H9 (cell line): ENCODE measurements around the gene TSPYL1. TPM values are rescaled to one million over a fixed set of nuclear protein-coding genes. Genes with fewer than 3 reads are reported as not detected.
"Not testable (repeated sequence)": the region's sequence is repeated elsewhere in the genome, so short reads cannot be mapped to it uniquely, and the experiment has no call there.

Source experiments
- DNase-seq: peaks from one replicate; pipeline ENCODE4 v3.0.0-alpha.2; 2017
- H2AFZ ChIP-seq: one replicate; pipeline ENCODE4 v1.6.1; 2013; ENCODE audit warnings: mild to moderate bottlenecking, low read length, control low read depth, moderate library complexity
- H2AK5ac ChIP-seq: 2 replicates; pipeline ENCODE4 v1.6.1; 2013; ENCODE audit warnings: low read length, control low read depth, mixed read lengths; ENCODE audit not compliant: insufficient read length
- H2BK120ac ChIP-seq: one replicate; pipeline ENCODE4 v1.6.1; 2013; ENCODE audit warnings: low read depth, mild to moderate bottlenecking, low read length, control low read depth, inconsistent platforms; ENCODE audit not compliant: poor library complexity, severe bottlenecking
- H2BK12ac ChIP-seq: 2 replicates; pipeline ENCODE4 v1.6.1; 2013; ENCODE audit warnings: low read length, control low read depth, mixed read lengths, low read depth; ENCODE audit not compliant: insufficient read length
- H2BK15ac ChIP-seq: 2 replicates; pipeline ENCODE4 v1.6.1; 2013; ENCODE audit warnings: low read depth, low read length, control low read depth
- H2BK20ac ChIP-seq: one replicate; pipeline ENCODE4 v1.6.1; 2013; ENCODE audit warnings: low read depth, mild to moderate bottlenecking, low read length, control low read depth, inconsistent platforms; ENCODE audit not compliant: poor library complexity, severe bottlenecking
- H2BK5ac ChIP-seq: 2 replicates; pipeline ENCODE4 v1.6.1; 2013; ENCODE audit warnings: low read length, control low read depth, mixed read lengths; ENCODE audit not compliant: insufficient read length
- H3K14ac ChIP-seq: 2 replicates; pipeline ENCODE4 v1.6.1; 2013; ENCODE audit warnings: low read length, control low read depth; ENCODE audit not compliant: insufficient read depth
- H3K18ac ChIP-seq: 2 replicates; pipeline ENCODE4 v1.6.1; 2013; ENCODE audit warnings: low read depth, mild to moderate bottlenecking, mixed read lengths, low read length, control low read depth; ENCODE audit not compliant: insufficient read length
- H3K23ac ChIP-seq: 2 replicates; pipeline ENCODE4 v1.6.1; 2013; ENCODE audit warnings: low read length, control low read depth, mixed read lengths, low read depth; ENCODE audit not compliant: insufficient read length
- H3K23me2 ChIP-seq: 2 replicates; pipeline ENCODE4 v1.6.1; 2013; ENCODE audit warnings: low read depth, mild to moderate bottlenecking, mixed read lengths, low read length, control low read depth; ENCODE audit not compliant: insufficient read length, poor library complexity, severe bottlenecking
- H3K27ac ChIP-seq: 2 replicates; pipeline ENCODE4 v1.5.1; 2013; ENCODE audit warnings: low read length, control low read depth, mixed read lengths, low read depth; ENCODE audit not compliant: insufficient read length
- H3K27me3 ChIP-seq: 2 replicates; pipeline ENCODE4 v1.6.1; 2013; ENCODE audit warnings: low read length, control low read depth, inconsistent platforms; ENCODE audit not compliant: insufficient read depth
- H3K4ac ChIP-seq: 2 replicates; pipeline ENCODE4 v1.6.1; 2013; ENCODE audit warnings: low read depth, mild to moderate bottlenecking, control low read depth, inconsistent platforms, low read length, moderate library complexity
- H3K4me1 ChIP-seq: 2 replicates; pipeline ENCODE4 v1.6.1; 2013; ENCODE audit warnings: low read length, control low read depth, inconsistent platforms; ENCODE audit not compliant: insufficient read depth
- H3K4me2 ChIP-seq: 2 replicates; pipeline ENCODE4 v1.6.1; 2013; ENCODE audit warnings: low read length, control low read depth, mixed read lengths; ENCODE audit not compliant: insufficient read length, insufficient read depth
- H3K56ac ChIP-seq: 2 replicates; pipeline ENCODE4 v1.6.1; 2013; ENCODE audit warnings: low read depth, mild to moderate bottlenecking, mixed read lengths, low read length, control low read depth; ENCODE audit not compliant: insufficient read length
- H3K79me1 ChIP-seq: 2 replicates; pipeline ENCODE4 v1.6.1; 2013; ENCODE audit warnings: low read depth, mild to moderate bottlenecking, moderate library complexity, low read length, control low read depth, inconsistent platforms; ENCODE audit not compliant: insufficient read depth, poor library complexity, severe bottlenecking
- H3K79me2 ChIP-seq: 2 replicates; pipeline ENCODE4 v1.6.1; 2013; ENCODE audit warnings: low read length, control low read depth, inconsistent platforms; ENCODE audit not compliant: insufficient read depth
- H3K9ac ChIP-seq: 2 replicates; pipeline ENCODE4 v1.6.1; 2013; ENCODE audit warnings: low read length, control low read depth, mixed read lengths; ENCODE audit not compliant: insufficient read length; ENCODE audit errors: extremely low read depth
- H3K9me3 ChIP-seq: one replicate; pipeline ENCODE4 v1.6.1; 2013; ENCODE audit warnings: low read depth, low read length, inconsistent platforms; ENCODE audit not compliant: control insufficient read depth
- H3T11ph ChIP-seq: one replicate; pipeline ENCODE4 v1.6.1; 2013; ENCODE audit warnings: mild to moderate bottlenecking, low read length, control low read depth, inconsistent platforms
- H4K20me1 ChIP-seq: one replicate; pipeline ENCODE4 v1.6.1; 2013; ENCODE audit not compliant: control insufficient read depth, insufficient read length, insufficient read depth
- H4K5ac ChIP-seq: 2 replicates; pipeline ENCODE4 v1.6.1; 2013; ENCODE audit warnings: low read depth, mild to moderate bottlenecking, mixed read lengths, low read length, control low read depth; ENCODE audit not compliant: insufficient read length
- H4K8ac ChIP-seq: replicated peaks from 2 replicates; pipeline ENCODE4 v1.6.1; 2013; ENCODE audit warnings: low read length, control low read depth, mixed read lengths, low read depth; ENCODE audit not compliant: insufficient read length
- H4K91ac ChIP-seq: 2 replicates; pipeline ENCODE4 v1.6.1; 2013; ENCODE audit warnings: low read depth, mild to moderate bottlenecking, moderate library complexity, mixed read lengths, low read length, control low read depth; ENCODE audit not compliant: insufficient read length
- H3K27ac Mint-ChIP-seq, 3 experiments: 2 replicates in 2 of 3; 3 replicates in 1 of 3; pipeline ENCODE4 v1.8.0; 2020 to 2021; ENCODE audit warnings: mixed read lengths in 3 of 3, mild to moderate bottlenecking in 1 of 3, moderate library complexity in 1 of 3
- H3K27me3 Mint-ChIP-seq: 2 replicates; pipeline ENCODE4 v1.8.0; 2021; ENCODE audit warnings: low read depth, mild to moderate bottlenecking, moderate library complexity, mixed read lengths
- H3K36me3 Mint-ChIP-seq, 3 experiments: 2 replicates in 2 of 3; 3 replicates in 1 of 3; pipeline ENCODE4 v1.8.0; 2020 to 2021; ENCODE audit warnings: low read depth in 3 of 3, mixed read lengths in 3 of 3; ENCODE audit not compliant: insufficient read depth in 1 of 3
- H3K4me1 Mint-ChIP-seq, 2 experiments: 2 replicates each; pipeline ENCODE4 v1.8.0; 2020; ENCODE audit warnings: mixed read lengths in 2 of 2
- H3K4me3 Mint-ChIP-seq, 2 experiments: 2 replicates in 1 of 2; 3 replicates in 1 of 2; pipeline ENCODE4 v1.8.0; 2020 to 2021; ENCODE audit warnings: mild to moderate bottlenecking in 2 of 2, mixed read lengths in 2 of 2, moderate library complexity in 1 of 2
- H3K9me3 Mint-ChIP-seq, 2 experiments: 2 replicates in 1 of 2; 3 replicates in 1 of 2; pipeline ENCODE4 v1.8.0; 2020; ENCODE audit warnings: mild to moderate bottlenecking in 2 of 2, mixed read lengths in 2 of 2, moderate library complexity in 1 of 2
- WGBS: extraction: QIAGEN DNeasy Blood & Tissue Kit; methylation state at CpG from one replicate; pipeline ENCODE4 v1.1.7; 2013; ENCODE audit warnings: missing lambda C conversion rate, low lambda C conversion rate, mixed read lengths; ENCODE audit not compliant: insufficient read length; ENCODE audit errors: extremely low coverage; 5-methylcytosine and 5-hydroxymethylcytosine counted together
- total RNA-seq: library from RNA; stranded (reverse); gene quantifications from 2 replicates; pipeline ENCODE4 v1.2.1, GENCODE V29; 2021
- TF ChIP-seq, protein P1 (sequence below): fragments of 200-600 bp; sonication (generic); conservative IDR thresholded peaks from 3 replicates; pipeline ENCODE4 v1.8.0; 2021; ENCODE audit warnings: antibody characterized with exemption, mild to moderate bottlenecking

TSPYL1 gene
- total RNA-seq, 1 experiment from 2014 or later, result 75.3 TPM

- no peak overlapping the region for H2BK15ac ChIP-seq
- no peak overlapping the region for H3K9ac ChIP-seq
- no peaks in the 10 kb centered on the region for H3K79me1 ChIP-seq
- no peak overlapping the region for H4K8ac ChIP-seq
- H3K23ac ChIP-seq, result no peak overlapping the region
- H3K27ac ChIP-seq, result peak overlapping the region; percentile 91
- no peak overlapping the region for H4K91ac ChIP-seq
- Mint-ChIP-seq H3K9me3 (no peaks in the 10 kb centered on the region), H3K4me3 (peak overlapping the region in 1 of 2 experiments; percentile 66; a peak in 3 of 5 replicates), H3K27me3 (no peaks in the 10 kb centered on the region), H3K36me3 (peaks cover 0 to 4% (median 0%) of the 10 kb centered on the region in 3 experiments; a peak in 1 of 7 replicates), H3K27ac (peak overlapping the region; percentile 78 to 93 (median 90); a peak in 6 of 7 replicates), H3K4me1 (peaks cover 59 to 64% of the 10 kb centered on the region in 2 experiments)
- no peak for DNase-seq
- H3K23me2 ChIP-seq, result no peaks in the 10 kb centered on the region
- H4K5ac ChIP-seq, result no peak overlapping the region
- no peak overlapping the region for H2BK20ac ChIP-seq
- no peak overlapping the region for H2BK120ac ChIP-seq
- no peak overlapping the region for H3T11ph ChIP-seq
- no peak overlapping the region for H2AK5ac ChIP-seq
- H3K79me2 ChIP-seq, result no peaks in the 10 kb centered on the region
- H3K4me2 ChIP-seq, result peak overlapping the region; percentile 34
- no CpG with 5 or more reads among the region's 1 CpG for WGBS
- no peaks in the 10 kb centered on the region for H3K27me3 ChIP-seq
- H3K4me1 ChIP-seq, result peaks cover 20% of the 10 kb centered on the region
- H2AFZ ChIP-seq, result no peak overlapping the region
- TF ChIP-seq, protein P1, sequence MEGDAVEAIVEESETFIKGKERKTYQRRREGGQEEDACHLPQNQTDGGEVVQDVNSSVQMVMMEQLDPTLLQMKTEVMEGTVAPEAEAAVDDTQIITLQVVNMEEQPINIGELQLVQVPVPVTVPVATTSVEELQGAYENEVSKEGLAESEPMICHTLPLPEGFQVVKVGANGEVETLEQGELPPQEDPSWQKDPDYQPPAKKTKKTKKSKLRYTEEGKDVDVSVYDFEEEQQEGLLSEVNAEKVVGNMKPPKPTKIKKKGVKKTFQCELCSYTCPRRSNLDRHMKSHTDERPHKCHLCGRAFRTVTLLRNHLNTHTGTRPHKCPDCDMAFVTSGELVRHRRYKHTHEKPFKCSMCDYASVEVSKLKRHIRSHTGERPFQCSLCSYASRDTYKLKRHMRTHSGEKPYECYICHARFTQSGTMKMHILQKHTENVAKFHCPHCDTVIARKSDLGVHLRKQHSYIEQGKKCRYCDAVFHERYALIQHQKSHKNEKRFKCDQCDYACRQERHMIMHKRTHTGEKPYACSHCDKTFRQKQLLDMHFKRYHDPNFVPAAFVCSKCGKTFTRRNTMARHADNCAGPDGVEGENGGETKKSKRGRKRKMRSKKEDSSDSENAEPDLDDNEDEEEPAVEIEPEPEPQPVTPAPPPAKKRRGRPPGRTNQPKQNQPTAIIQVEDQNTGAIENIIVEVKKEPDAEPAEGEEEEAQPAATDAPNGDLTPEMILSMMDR, result no peak
- H2BK5ac ChIP-seq, result no peak overlapping the region
- H3K18ac ChIP-seq, result no peak overlapping the region
- H4K20me1 ChIP-seq, result no peaks in the 10 kb centered on the region
- no peak overlapping the region for H3K56ac ChIP-seq
- H3K4ac ChIP-seq, result no peak overlapping the region
- H3K9me3 ChIP-seq, result no peaks in the 10 kb centered on the region
- no peak overlapping the region for H2BK12ac ChIP-seq
- H3K14ac ChIP-seq, result no peak overlapping the region
These were observed 44.1 kb upstream of the TSPYL1 start for GRCh38 chr6:116323863-116324262.

DNA sequence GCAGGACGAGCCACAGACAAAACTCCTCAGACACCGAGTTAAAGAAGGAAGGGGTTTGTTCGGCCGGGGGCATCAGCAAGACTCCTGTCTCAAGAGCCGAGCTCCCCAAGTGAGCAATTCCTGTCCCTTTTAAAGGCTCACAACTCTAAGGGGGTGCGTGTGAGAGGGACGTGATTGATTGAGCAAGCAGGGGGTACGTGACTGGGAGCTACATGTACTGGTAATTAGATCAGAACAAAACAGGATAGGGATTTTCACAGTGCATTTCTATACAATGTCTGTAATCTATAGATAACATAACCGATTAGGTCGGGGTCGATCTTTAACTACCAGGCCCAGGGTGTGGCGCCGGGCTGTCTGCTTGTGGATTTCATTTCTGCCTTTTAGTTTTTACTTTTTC is 42.2 kb upstream of the TSPYL1 start:
- no CpG with 5 or more reads among the region's 13 CpGs for WGBS

More for the DNA sequence above, 42.2 kb upstream of the TSPYL1 start:
- not testable (repeated sequence) for DNase-seq, H3K9ac ChIP-seq, H2BK120ac ChIP-seq, H3K14ac ChIP-seq, H4K20me1 ChIP-seq, H2AK5ac ChIP-seq, H2BK12ac ChIP-seq, H3K9me3 Mint-ChIP-seq, H3K36me3 Mint-ChIP-seq, H2BK20ac ChIP-seq, H3K4me3 Mint-ChIP-seq, H4K91ac ChIP-seq, H3K23ac ChIP-seq, H3K56ac ChIP-seq, H2BK15ac ChIP-seq, H4K5ac ChIP-seq, H3K27ac ChIP-seq, H3K79me2 ChIP-seq, H3K23me2 ChIP-seq, H2BK5ac ChIP-seq, H3K79me1 ChIP-seq, H3K27me3 ChIP-seq, H3K4ac ChIP-seq, H2AFZ ChIP-seq, H3T11ph ChIP-seq, H4K8ac ChIP-seq, H3K4me2 ChIP-seq, H3K27me3 Mint-ChIP-seq, H3K9me3 ChIP-seq, H3K18ac ChIP-seq
- Mint-ChIP-seq H3K4me1 (peaks cover 41 to 46% of the 10 kb centered on the region in 2 experiments), H3K27ac (peak overlapping the region in 1 of 3 experiments; percentile 92; a peak in 2 of 7 replicates)
- H3K4me1 ChIP-seq, result peaks cover 14% of the 10 kb centered on the region
